Fibroblast of skin of right biceps (primary cell): ENCODE results near the gene PES1.
"Not testable (repeated sequence)": the region's sequence is repeated elsewhere in the genome, so short reads cannot be mapped to it uniquely, and the experiment has no call there.

Source experiments
- DNase-seq: peaks from one replicate; pipeline ENCODE4 v3.0.0-alpha.2; 2013

Gene PES1

DNA sequence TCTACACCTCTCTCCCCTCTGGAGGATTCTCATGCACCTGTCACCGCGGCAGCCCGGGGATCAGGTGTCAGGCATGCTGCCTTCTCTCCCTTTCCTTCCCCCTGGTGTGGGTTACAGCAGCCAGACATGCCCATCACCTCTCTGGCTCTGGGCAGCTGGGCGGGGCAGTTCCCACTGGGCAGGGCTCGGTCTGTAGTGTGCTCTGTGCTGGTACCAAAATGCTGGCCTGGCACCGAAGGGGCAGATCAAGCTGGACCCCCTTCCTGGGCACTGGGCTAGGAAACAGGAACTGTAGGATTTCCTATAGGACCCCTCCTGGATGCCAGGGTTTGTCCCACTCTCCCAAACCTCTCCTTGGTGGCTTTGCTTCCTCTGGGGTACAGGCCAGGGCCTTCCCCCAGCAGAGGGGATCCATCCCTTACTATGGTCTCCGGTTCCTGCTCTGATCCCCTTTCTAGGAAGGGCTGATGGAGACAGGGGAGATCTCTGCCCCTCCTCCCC lies 18.1 kb downstream of the PES1 start:
- DNase-seq, result no peak

DNA sequence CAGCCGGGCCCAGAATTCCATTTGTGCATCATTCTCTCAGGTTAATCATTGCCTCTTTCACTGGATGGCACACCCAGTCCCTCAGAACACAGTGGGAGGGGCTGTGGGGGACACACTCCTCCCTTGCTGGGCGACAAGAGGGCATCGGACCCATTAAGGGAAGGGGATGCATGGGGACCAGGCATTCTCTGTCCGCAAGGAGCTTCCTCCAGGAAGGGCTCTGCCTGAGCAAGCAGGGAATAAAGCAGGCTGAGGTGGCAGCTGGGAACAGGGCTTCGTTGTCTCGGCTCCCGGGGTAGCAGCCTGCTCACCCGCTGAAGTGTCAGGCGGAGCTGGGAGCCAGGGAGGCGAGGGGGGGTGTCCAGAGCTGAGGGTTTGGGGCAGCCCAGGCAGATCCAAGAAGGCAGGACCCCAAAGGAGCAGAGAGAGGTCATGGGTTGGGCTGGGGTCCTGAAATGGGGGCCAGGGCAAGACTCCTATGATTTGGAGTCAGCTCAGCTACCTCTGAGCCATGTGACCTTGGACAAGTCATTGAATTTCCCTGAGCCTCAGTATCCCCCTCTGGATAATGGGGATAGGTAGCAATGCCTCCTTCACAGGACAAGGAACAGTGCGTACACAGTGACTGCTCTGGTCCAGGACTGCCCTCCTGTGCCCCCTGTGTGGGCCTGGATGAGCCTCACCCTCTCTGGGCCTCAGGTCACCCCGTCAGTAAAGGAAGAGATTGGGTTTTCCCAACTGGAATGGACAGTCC lies 18.7 kb downstream of the PES1 start:
- DNase-seq, result no peak

DNA sequence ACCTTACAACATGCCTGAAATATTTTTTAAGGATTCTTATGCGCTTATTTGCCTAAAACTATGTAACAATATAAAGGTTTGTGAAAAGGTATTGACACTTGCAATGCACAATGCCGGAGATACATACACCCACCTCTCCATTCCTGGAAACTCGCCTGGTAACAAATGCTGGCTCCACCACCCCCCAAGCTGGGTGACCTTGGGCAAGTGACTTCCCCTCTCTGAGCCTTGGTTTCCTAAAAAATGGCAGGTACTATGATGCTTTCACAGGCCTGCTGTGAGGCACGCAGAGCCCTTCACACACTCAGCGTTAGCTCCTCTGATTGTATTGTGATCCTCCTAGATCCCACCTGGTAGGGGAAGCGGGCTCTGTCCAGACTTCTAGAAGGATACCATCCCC lies 19.5 kb downstream of the PES1 start:
- DNase-seq, result no peak

DNA sequence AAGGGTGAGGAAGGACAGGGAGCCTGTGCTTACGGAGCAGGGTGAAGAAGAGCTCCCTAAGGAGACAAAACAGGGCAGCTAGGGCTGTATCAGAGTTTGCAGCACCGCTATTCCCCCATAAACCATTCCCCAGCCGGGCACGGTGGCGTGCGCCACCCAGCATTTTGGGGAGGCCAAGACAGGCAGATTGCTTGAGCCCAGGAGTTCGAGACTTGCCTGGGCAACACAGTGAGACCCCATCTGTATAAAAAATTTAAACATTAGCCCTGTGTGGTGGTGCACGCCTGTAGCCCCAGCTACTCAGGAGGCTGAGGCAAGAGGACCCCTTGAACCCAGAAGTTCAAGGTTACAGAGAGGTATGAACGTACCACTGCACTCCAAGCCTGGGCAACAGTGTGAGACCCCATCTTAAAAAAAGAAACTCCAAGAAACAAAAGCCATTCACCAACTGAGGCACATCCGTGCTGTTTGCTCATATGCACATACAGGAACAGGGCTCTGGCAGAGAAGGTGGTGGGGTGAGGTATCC lies 22.0 kb downstream of the PES1 start:
- no peak for DNase-seq

GRCh38 chr22:30568137-30568805 lies 23.4 kb downstream of the PES1 start:
- no peak for DNase-seq

GRCh38 chr22:30567277-30567676 lies 24.4 kb downstream of the PES1 start:
- DNase-seq, result not testable (repeated sequence)

DNA sequence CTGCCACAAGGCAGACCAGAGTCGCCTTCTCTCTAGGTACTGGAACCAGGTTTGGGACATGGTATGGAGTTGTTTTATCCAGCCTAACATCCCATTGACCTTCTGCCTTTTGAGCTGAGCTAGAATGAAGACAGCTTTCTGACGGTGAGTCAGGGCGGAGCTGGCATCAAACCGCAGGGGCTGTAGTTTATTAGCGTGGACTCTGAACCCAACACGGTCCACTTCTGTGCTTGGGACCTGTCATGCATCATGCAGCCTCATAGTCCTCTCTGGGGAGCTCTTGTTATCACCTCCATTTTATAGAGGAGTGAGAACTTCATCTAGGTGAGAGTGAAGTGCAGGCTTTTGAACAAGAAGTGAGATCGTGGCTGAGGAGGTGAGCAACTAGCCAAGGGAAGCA lies 25.6 kb downstream of the PES1 start:
- no peak for DNase-seq

GRCh38 chr22:30565341-30565740 lies 26.4 kb downstream of the PES1 start:
- no peak for DNase-seq

- no peak for DNase-seq
Measured at GRCh38 chr22:30564761-30565119, 27.0 kb downstream of the PES1 start.

- no peak for DNase-seq
Measured at GRCh38 chr22:30564045-30564760, 27.5 kb downstream of the PES1 start.

GRCh38 chr22:30562366-30562765 lies 29.3 kb downstream of the PES1 start:
- DNase-seq, result no peak

DNA sequence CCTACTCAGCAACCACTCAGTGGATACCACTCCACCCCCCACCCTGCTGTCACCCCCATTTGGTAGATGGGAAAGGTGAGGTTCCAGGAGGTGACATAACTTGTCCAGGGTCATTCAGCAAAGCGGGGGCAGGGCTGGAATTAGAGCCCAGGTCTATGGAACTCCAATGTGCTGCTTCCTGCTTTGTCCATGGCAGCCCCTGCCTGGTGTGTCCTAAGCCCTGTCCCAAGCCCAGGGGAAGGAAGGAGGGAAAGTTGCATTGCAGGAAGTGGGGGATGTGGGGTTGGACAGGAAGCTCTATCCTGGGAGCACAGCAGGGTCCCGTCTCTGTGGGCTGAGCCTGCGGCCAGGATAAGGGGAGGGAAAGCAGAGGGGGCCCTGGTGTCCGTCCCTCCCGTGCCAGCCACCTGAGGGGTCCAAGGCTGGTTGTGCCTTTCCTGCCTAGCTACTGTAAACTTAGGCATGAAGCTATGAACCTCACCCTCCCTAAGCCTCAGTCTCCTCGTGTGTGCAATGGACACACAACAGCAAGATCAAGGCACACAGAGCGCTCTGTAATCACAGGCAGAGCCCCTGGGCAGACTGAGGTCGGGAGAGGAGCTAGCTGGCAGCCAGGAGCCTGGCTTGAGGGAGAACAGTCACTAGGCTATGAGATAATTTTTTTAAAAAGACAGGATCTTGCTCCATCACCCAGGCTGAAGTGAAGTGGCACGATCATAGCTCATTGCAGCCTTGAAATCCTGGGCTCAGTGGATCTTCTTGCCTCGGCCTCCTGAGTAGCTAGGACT lies 30.1 kb downstream of the PES1 start:
- no peak for DNase-seq

DNA sequence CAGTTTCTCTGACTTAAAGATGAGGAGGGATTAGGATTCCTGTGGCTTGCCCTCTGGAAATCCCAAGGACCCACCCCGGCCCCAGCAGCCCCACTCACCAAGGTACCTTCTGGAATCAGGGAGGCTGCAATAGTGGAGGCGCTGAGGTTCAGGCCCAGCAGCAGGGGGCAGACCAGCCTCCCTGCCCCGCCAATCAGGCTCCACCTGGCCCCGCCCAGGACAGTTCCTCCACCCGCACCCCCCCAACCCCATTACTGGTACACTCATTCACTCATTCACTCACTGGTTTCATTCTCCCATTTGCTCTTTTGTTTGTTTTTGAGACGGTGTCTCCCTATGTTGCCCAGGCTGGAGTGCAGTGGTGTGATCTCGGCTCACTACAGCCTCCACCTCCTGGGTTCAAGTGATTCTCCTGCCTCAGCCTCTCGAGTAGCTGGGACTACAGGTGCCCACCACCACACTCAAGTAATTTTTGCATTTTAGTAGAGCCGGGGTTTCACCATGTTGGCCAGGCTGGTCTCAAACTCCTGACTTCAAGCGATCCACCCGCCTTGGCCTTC lies 31.0 kb downstream of the PES1 start:
- not testable (repeated sequence) for DNase-seq

GRCh38 chr22:30559889-30560288 lies 31.8 kb downstream of the PES1 start:
- DNase-seq, result no peak

GRCh38 chr22:30557243-30557642 lies 34.5 kb downstream of the PES1 start:
- DNase-seq, result no peak

- DNase-seq, result no peak
Measured at GRCh38 chr22:30556388-30556787, 35.3 kb downstream of the PES1 start.

- no peak for DNase-seq
Measured at GRCh38 chr22:30555282-30556210, 36.2 kb downstream of the PES1 start.

DNA sequence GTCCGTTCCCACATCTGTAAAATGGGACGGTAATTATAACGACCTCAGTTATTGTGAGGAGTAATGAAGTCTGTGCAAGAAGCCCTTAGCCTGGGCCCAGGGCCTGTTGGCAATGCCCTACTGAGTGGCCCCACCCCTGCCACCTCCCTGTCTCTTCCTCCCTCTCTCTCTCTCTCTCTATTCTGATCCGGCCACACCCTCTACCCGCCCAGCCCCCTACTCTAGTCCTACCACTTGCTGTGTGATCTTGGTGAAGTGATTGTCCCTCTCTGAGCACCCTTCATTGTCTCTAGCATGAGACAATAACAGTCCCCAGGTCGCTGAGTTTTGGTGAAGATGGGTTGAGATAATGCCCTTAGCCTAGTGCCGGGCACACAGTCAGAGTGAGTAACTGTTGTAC lies 37.7 kb downstream of the PES1 start:
- no peak for DNase-seq

DNA sequence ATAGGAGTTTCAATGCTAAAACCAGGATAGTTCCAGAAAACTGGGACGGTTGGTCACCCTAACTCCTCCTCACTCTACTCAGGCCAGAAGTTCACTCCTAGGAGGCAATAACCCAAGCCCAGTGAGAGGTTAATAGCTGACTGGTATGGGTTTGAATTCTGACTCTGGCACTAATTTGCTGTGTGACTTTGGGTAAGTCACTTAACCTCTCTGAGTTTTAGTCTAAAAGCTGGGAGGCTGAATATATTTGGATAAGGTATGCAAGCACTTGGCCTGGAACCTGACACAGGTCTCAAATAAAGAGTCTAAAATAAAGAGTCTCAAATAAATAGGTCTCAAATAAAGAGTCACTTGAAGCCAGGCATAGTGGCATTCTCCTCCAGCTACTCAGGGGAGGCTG lies 39.0 kb downstream of the PES1 start:
- DNase-seq, result no peak

DNA sequence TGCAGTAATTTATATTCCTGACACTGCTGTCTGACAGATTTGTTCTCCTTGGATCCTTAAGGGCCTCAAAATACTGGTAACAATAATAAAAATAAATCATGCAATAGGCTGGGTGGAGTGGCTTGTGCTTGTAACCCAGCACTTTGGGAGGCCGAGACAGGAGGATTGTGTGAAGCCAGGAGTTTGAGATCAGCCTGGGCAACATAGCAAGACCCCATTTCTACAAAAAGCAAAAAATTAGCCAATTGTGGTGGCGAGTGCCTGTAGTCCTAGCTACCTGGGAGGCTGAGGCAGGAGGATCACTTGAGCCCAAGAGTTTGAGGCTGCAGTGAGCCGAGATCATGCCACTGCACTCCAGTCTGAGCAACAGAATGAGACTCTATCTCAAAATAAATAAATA lies 39.9 kb downstream of the PES1 start:
- not testable (repeated sequence) for DNase-seq

DNA sequence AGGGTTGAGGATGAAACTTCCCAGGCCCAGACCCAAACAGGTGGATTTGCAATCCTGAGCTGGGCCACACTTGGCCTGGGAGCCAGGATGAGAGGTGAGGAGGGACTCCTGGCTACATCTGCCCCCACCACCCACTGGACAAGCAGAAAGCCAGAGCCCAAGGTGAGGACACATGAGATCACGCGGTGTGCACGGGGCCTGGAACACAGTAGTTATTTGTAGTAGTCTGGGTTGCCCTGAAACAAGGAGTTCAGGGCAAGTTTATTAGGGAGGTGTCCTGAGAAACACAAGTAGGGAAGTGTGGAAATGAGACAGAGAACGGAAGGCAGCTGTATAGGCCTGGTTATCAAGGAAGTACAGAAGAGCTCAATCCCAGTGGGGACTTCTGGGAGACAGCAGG lies 44.5 kb downstream of the PES1 start:
- no peak for DNase-seq
